Upper lobe of right lung (tissue), 1 donor: Measurements from ENCODE around the gene GPSM1. TPM values are rescaled to one million over a fixed set of nuclear protein-coding genes. Genes with fewer than 3 reads are reported as not detected.

Experiments
- ATAC-seq: fragments of 200-7000 bp; cut with Tn5 transposase; one replicate; pipeline ENCODE4 v1.9.1; 2020; ENCODE audit warnings: mild to moderate bottlenecking, moderate library complexity
- DNase-seq: peaks from one replicate; pipeline ENCODE4 v3.0.0-alpha.2; 2020
- H3K27ac ChIP-seq: fragments of 200-600 bp; one replicate; pipeline ENCODE4 v1.8.0; 2022
- H3K27me3 ChIP-seq: fragments of 200-600 bp; one replicate; pipeline ENCODE4 v1.8.0; 2022; ENCODE audit warnings: mild to moderate bottlenecking
- H3K36me3 ChIP-seq: fragments of 200-600 bp; one replicate; pipeline ENCODE4 v1.8.0; 2022
- H3K4me1 ChIP-seq: fragments of 200-600 bp; one replicate; pipeline ENCODE4 v1.8.0; 2022
- H3K4me3 ChIP-seq: fragments of 200-600 bp; one replicate; pipeline ENCODE4 v1.8.0; 2022; ENCODE audit warnings: mild to moderate bottlenecking
- H3K9me3 ChIP-seq: fragments of 200-600 bp; one replicate; pipeline ENCODE4 v1.8.0; 2022
- intact Hi-C: fragments of 100-400 bp; cut with DNase I; formaldehyde crosslinking; loops from one replicate; pipeline ENCODE4 v1.11.0; 2022
- total RNA-seq: library from RNA; stranded (reverse); fragmentation: NEBNext Ultra II Directional; extraction: Animal tissue kit (Norgen Biotek cat#: 25700); gene quantifications from one replicate; pipeline ENCODE4 v1.2.1, GENCODE V29; 2021
- TF ChIP-seq, protein P1 (sequence below): fragments of 200-600 bp; IDR thresholded peaks from one replicate; pipeline ENCODE4 v1.8.0; 2022; ENCODE audit warnings: antibody characterized with exemption
- donor health status: DM: no; HTN: yes; CAD: no; lungs with severe emphysema.

Gene GPSM1
- total RNA-seq, 1 donor from 2014 or later, result 27.3 TPM

DNA sequence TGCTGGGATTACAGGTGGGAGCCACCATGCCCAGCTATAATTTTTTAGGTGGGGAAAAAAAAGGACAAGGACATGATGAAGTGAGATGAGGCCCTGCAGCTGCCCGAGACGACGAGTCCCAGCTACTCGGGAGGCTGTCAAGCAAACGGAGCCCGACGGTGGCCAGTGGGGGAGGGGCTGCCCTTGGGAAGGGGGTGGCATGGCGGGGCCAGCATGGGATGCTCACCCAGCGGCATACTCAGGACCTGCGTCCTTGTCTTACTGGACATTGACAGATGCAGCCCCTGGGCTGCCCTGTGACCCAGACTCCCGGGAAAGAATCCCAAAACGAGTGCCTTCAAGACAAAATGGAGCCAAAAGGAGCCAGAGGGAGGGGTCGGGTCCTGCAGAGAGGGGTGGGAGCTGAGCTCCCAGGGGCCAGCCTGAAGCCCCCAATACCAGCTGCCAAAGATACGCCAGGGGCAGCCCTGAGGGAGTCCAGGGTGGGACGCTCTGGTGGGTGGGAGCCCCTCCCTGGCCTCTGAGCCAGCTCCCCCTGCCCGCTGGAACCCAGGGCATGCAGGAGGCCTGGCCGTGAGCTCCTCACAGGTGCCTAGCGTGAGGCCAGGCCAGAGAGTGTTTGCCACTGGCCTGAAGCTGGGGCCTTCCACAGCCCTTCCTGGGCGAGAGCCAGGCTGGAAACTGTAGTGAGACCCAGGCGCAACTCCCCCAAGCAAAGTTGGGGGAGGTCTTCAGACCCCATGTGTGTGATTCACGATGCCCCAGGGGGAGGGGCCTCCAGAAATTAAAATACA lies 39.2 kb upstream of the GPSM1 start:
- ATAC-seq (no peak), DNase-seq (no peak)
- TF ChIP-seq, protein P1, sequence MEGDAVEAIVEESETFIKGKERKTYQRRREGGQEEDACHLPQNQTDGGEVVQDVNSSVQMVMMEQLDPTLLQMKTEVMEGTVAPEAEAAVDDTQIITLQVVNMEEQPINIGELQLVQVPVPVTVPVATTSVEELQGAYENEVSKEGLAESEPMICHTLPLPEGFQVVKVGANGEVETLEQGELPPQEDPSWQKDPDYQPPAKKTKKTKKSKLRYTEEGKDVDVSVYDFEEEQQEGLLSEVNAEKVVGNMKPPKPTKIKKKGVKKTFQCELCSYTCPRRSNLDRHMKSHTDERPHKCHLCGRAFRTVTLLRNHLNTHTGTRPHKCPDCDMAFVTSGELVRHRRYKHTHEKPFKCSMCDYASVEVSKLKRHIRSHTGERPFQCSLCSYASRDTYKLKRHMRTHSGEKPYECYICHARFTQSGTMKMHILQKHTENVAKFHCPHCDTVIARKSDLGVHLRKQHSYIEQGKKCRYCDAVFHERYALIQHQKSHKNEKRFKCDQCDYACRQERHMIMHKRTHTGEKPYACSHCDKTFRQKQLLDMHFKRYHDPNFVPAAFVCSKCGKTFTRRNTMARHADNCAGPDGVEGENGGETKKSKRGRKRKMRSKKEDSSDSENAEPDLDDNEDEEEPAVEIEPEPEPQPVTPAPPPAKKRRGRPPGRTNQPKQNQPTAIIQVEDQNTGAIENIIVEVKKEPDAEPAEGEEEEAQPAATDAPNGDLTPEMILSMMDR, result no peak
- intact Hi-C loops, result loop anchor here (10.0 kb wide), 1 partner anchor 113 kb away; no protein-coding TSS in a partner anchor
- peaks cover 4% of the 10 kb centered on the region for H3K4me1 ChIP-seq
- no peaks in the 10 kb centered on the region for H3K36me3 ChIP-seq
- H3K4me3 ChIP-seq, result no peak overlapping the region
- no peak overlapping the region for H3K27ac ChIP-seq
- H3K27me3 ChIP-seq, result peaks cover 18% of the 10 kb centered on the region
- H3K9me3 ChIP-seq, result no peaks in the 10 kb centered on the region

DNA sequence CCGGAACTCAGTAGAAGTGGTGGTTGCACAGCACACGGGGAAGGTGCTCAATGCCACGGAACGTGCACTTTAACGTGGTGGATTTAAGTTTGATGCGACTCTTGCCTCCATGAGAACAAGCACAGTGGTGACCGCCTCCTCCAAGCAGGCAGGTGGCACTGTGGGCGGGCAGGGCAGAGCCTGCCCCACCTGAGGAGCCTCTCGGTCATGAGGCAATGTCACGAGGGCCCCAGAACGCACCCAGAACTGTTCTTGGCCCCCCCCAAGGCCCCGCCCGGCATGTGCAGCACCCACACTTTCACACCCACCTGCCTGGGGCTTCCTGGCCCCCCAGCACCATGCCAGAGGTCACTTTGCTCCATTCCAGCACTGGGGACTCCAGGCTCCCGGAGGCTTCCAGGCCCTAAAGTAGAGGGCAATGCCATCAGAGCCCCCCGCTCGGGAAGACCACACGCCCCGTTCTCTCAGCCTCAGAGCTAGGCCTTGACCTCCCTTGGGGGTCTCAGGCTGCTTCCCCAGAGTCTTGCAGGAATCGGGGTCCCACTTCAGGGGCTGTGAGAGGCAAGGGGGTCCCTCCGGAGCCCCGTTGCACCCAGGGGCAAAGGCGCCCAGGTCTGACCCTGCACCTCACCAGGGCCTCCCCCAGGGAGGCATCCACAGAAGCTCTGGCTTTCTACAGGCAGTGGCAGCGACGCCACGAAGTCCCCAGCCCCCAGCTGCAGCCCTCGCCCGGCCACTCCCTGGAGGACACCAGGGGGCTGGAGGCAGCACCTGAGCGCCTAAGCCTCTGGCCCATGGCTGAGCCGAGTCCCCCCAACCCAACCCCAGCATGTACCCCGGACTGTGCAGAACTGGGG lies 37.5 kb upstream of the GPSM1 start:
- ATAC-seq, result no peak
- TF ChIP-seq, protein P1, result no peak
- Histone ChIP-seq H3K9me3 (no peaks in the 10 kb centered on the region), H3K36me3 (no peaks in the 10 kb centered on the region), H3K27ac (no peak overlapping the region), H3K4me1 (no peaks in the 10 kb centered on the region), H3K27me3 (peaks cover 12% of the 10 kb centered on the region), H3K4me3 (no peak overlapping the region)
- no peak for DNase-seq
- intact Hi-C loops, result loop anchor here (10.0 kb wide), 1 partner anchor 115 kb away; no protein-coding TSS in a partner anchor

DNA sequence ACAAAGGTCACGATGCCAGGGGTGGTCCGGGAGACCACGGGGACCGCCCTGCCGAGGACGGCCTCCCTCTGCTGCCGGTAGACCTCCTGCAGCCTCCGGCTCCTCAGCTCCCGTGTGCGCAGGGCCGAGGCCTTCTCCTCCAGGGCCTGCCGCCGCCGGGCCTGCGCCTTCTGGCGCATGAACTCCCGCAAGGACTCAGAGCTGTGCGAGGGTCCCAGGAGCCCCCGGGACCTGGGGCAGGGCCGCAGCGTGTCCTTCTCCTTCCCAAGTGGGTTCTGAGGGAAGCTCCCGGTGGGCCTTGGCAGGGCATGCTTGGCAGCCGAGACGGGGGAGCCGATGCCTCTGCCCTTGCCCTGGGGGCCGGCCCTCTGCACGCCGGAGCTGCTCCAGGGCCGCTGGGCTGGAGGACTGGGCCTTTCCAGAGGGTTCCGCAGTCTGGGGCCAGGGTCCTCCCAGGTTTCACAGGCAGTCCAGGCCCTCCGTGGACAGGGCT lies 36.8 kb upstream of the GPSM1 start:
- no peak for DNase-seq
- intact Hi-C loops, result no loop called here
- no peak for ATAC-seq

DNA sequence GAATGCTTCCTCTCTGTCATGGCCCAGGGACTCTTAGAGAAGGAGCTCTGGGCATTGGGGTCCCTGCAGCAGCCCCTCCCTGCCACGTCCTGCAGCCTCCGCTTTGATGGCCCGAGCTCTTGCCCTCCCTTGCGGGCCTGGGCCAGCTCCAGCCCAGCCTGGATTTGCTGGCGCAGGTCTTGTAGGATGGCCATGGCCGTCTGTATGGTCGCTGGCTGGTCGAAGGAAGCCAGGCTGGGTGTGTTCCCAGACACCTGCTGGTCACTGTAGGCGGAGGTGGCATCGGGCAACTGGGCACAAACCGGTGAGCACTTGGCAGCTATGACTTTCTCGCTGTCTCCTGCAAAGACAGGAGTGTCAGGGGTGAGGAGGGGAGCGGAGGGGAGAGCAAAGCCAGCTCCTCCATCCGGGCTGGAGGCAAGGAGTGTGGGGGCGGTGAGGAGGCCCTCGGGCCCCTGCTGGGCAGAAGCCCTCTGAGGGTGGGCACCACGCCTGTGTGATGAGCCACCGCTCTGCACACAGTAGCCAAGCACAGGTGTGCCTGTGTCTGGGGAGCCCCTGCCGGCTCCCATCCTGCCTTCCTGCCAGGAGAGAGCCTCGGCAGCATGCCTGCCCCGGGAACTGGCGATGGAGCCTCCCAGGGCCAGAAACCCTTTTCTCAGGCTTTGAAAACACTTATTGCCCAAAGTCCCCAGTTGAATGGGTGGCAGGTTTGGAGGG lies 35.9 kb upstream of the GPSM1 start:
- H3K4me3 ChIP-seq, result no peak overlapping the region
- H3K27me3 ChIP-seq, result peaks cover 5% of the 10 kb centered on the region
- no peaks in the 10 kb centered on the region for H3K36me3 ChIP-seq
- DNase-seq (no peak), ATAC-seq (no peak)
- intact Hi-C loops, result no loop called here
- no peaks in the 10 kb centered on the region for H3K4me1 ChIP-seq
- TF ChIP-seq, protein P1, result no peak
- no peaks in the 10 kb centered on the region for H3K9me3 ChIP-seq
- H3K27ac ChIP-seq, result no peak overlapping the region

More for the DNA sequence above, 36.8 kb upstream of the GPSM1 start:
- H3K9me3 ChIP-seq, result no peaks in the 10 kb centered on the region
- no peaks in the 10 kb centered on the region for H3K36me3 ChIP-seq
- H3K4me1 ChIP-seq, result no peaks in the 10 kb centered on the region
- no peak overlapping the region for H3K4me3 ChIP-seq
- no peak overlapping the region for H3K27ac ChIP-seq
- H3K27me3 ChIP-seq, result peaks cover 12% of the 10 kb centered on the region
- TF ChIP-seq, protein P1, result no peak

DNA sequence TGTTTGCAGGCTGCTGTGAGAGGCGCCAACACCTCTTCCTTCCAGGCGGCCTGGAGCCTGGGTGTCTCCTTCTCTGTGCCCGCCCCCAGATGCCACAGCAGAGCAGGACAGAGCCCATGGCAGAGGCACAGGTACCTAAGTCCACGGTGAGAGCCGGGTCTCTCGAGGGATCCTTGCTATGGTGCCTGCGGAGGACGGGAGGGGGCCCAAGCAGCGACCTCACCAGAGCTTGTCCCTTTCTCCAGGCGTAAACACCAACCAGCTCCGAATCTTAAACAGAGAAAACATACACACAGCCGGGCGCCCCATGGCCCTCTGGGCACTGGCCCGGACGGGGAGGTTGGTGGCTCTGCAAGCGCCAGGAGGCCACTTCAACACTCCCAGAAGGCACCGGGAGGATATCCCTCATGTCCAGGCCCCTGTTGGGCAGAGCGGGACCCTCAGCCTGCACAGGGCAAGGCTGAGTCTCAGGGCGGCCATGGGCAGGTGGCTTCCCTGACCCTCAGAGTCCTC lies 35.3 kb upstream of the GPSM1 start:
- H3K27me3 ChIP-seq, result peaks cover 5% of the 10 kb centered on the region
- no peak overlapping the region for H3K27ac ChIP-seq
- H3K4me1 ChIP-seq, result no peaks in the 10 kb centered on the region
- DNase-seq (no peak), ATAC-seq (no peak)
- H3K36me3 ChIP-seq, result no peaks in the 10 kb centered on the region
- H3K9me3 ChIP-seq, result no peaks in the 10 kb centered on the region
- no peak overlapping the region for H3K4me3 ChIP-seq
- intact Hi-C loops, result no loop called here
- TF ChIP-seq, protein P1, result no peak
